ENCODE results near the gene ZG16B.
A peak's percentile ranks its signal among the peaks of the same experiment; 100 is the strongest.

ZG16B gene

GRCh38 chr16:2816751-2817339 lies 13.3 kb upstream of the ZG16B start, which contains the start of gene PRSS21:
PRSS21 (plus strand) TSS chr16:2817237; CDS start chr16:2817269, 32 bp downstream.
- TF ChIP-seq, protein P1, sequence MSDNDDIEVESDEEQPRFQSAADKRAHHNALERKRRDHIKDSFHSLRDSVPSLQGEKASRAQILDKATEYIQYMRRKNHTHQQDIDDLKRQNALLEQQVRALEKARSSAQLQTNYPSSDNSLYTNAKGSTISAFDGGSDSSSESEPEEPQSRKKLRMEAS (IDR thresholded peaks at IDR 0.05; ENCODE audit: low read depth, low read length): no peak
- TF ChIP-seq, protein P2, sequence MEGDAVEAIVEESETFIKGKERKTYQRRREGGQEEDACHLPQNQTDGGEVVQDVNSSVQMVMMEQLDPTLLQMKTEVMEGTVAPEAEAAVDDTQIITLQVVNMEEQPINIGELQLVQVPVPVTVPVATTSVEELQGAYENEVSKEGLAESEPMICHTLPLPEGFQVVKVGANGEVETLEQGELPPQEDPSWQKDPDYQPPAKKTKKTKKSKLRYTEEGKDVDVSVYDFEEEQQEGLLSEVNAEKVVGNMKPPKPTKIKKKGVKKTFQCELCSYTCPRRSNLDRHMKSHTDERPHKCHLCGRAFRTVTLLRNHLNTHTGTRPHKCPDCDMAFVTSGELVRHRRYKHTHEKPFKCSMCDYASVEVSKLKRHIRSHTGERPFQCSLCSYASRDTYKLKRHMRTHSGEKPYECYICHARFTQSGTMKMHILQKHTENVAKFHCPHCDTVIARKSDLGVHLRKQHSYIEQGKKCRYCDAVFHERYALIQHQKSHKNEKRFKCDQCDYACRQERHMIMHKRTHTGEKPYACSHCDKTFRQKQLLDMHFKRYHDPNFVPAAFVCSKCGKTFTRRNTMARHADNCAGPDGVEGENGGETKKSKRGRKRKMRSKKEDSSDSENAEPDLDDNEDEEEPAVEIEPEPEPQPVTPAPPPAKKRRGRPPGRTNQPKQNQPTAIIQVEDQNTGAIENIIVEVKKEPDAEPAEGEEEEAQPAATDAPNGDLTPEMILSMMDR (IDR thresholded peaks at IDR 0.05; ENCODE audit: low read depth, low read length): peak; percentile 35
- DNase-seq (ENCODE audit: low read depth): peak; percentile 76
- peak within 1 kb of the TSS; percentile 69 for H3K4me3 ChIP-seq (ENCODE audit: low read depth, low read length)

- no peak for DNase-seq (ENCODE audit: low read depth)
- TF ChIP-seq, protein P2 (IDR thresholded peaks at IDR 0.05; ENCODE audit: low read depth, low read length): no peak
- TF ChIP-seq, protein P1 (IDR thresholded peaks at IDR 0.05; ENCODE audit: low read depth, low read length): peak; percentile 90
- no peak for TF ChIP-seq POLR2A (IDR thresholded peaks at IDR 0.05; ENCODE audit: extremely low read depth, insufficient read length)
- TF ChIP-seq MYC (IDR thresholded peaks at IDR 0.05; ENCODE audit: low read depth, low read length): peak; percentile 93
- H3K4me3 ChIP-seq (ENCODE audit: low read depth, low read length): peak overlapping the region; percentile 69
Observed at GRCh38 chr16:2817340-2818271, 12.5 kb upstream of the ZG16B start.

DNA sequence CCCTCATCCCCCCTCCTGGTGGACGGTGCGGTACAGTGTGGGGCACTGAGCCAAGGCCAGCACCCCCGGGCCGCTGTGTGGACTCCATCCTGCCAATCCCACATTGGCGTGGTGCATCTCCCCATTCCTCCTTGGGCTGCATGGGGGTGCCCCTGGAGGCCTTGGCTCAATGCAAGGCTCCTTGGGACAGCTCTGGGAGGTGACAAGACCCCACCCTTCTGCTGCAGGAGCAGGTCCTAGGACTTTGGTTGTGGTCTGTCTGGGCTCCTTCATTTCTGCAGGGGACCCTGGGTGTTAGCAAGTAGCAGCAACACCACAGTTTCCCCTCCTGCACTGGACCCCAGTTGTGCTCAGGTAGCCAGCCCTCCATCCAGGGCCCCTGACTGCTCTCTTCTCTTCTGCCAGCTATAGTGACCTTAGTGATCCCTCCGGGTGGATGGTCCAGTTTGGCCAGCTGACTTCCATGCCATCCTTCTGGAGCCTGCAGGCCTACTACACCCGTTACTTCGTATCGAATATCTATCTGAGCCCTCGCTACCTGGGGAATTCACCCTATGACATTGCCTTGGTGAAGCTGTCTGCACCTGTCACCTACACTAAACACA lies 11.7 kb upstream of the ZG16B start:
- DNase-seq (ENCODE audit: low read depth): no peak
- TF ChIP-seq POLR2A (IDR thresholded peaks at IDR 0.05; ENCODE audit: extremely low read depth, insufficient read length): no peak
- TF ChIP-seq, protein P2 (IDR thresholded peaks at IDR 0.05; ENCODE audit: low read depth, low read length): no peak
- TF ChIP-seq MYC (IDR thresholded peaks at IDR 0.05; ENCODE audit: low read depth, low read length): no peak
- TF ChIP-seq, protein P1 (IDR thresholded peaks at IDR 0.05; ENCODE audit: low read depth, low read length): no peak
- H3K4me3 ChIP-seq (ENCODE audit: low read depth, low read length): peak overlapping the region; percentile 69

- no peak overlapping the region for H3K4me3 ChIP-seq (ENCODE audit: low read depth, low read length)
- no peak for TF ChIP-seq MYC (IDR thresholded peaks at IDR 0.05; ENCODE audit: low read depth, low read length)
- TF ChIP-seq, protein P1 (IDR thresholded peaks at IDR 0.05; ENCODE audit: low read depth, low read length): no peak
- TF ChIP-seq POLR2A (IDR thresholded peaks at IDR 0.05; ENCODE audit: extremely low read depth, insufficient read length): no peak
- TF ChIP-seq, protein P2 (IDR thresholded peaks at IDR 0.05; ENCODE audit: low read depth, low read length): no peak
- DNase-seq (ENCODE audit: low read depth): no peak
Observed at GRCh38 chr16:2819179-2819938, 10.7 kb upstream of the ZG16B start.
